ENCODE measurements around the gene PDE4B. TPM values are rescaled to one million over a fixed set of nuclear protein-coding genes. Genes with fewer than 3 reads are reported as not detected.

The PDE4B gene
- polyA plus RNA-seq, 2 of the 4 experiments (the other 2 are of a cell fraction): 20.2 to 56.8 TPM

DNA sequence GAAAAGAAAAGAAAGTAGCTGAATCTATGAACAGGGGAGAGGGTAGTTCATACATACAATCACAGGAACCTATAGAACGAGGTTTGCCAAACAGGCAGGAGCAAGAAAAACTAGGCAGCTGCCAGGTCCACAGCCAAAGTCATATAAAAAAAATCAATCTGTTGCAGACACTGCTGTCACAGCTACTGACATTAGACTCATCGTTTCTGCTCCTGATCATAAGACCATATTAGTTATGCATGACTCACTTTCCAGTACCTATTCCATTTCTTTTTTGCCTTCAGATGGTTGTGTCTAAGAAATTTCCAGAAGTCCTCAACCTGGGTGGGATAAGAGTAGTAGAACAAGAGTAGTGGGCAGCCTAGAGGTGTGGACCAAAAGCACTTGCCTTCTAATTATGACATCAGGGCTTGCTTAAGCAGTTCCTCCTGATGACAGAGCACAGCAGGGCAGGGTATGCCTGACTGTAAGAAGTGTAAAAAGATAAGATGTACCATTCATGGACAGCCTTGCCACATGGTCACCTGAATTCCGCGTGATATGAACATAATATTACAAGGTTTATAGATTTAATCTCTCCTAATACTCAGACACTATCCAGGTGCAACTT lies 418.0 kb downstream of the PDE4B start:
- no peak for FAIRE-seq
- H3K4me3 ChIP-seq: no peak overlapping the region
- peak in 1 of 2 experiments; percentile 22; a peak in 1 of 6 replicates for ATAC-seq
- 74% methylated on average over 4 of the region's 4 CpGs for WGBS (ENCODE audit: missing lambda C conversion rate)
- DNase-seq (ENCODE audit: low read depth in 1 of 2, low spot score in 1 of 2): no peak
- peak overlapping the region; percentile 24; the same call in 2 of the 3 replicates for H3K4me2 ChIP-seq
- POLR2A ChIA-PET: interaction anchor here (1.0 kb wide), 1 partner anchor 28 kb away, joined by 8 read pairs; no protein-coding TSS in a partner anchor
- H3K4me1 ChIP-seq: peaks cover 68% of the 10 kb centered on the region
- peak overlapping the region; percentile 45 to 70; a peak in 5 of 6 replicates for H3K27ac ChIP-seq
- TF ChIP-seq FOSL2 (IDR thresholded peaks at IDR 0.05) (no peak), FOSL2 (CRISPR knock-in tag; IDR thresholded peaks at IDR 0.05) (0 out of 2 replicates have a peak, but pooled peaks have one; percentile 22), PHF8 (IDR thresholded peaks at IDR 0.05; ENCODE audit: borderline replicate concordance, low read depth) (no peak)
- CTCF ChIA-PET: interaction anchor here (1.2 kb wide), 1 partner anchor 32 kb away, joined by 3 read pairs; no protein-coding TSS in a partner anchor
- no peaks in the 10 kb centered on the region for H3K9me3 ChIP-seq

DNA sequence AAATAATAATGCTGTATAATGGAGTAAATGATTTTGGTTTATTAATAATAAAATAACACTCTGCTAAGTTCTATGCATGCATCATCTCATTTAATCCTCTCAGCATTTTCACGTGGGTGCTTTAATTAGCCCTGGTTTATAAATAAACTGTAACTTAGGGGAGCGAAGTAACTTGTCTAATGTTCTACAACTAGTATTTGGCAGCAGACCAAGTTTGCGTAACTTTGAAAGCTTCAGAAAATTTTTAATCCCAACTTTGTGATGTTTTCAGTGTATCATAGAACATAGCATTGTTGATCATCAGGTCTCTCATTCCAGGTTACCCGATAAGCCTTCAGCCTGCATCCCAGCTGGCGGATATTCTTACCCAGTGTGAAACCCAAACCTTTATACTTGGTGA lies 418.8 kb downstream of the PDE4B start:
- no peak overlapping the region for H3K4me2 ChIP-seq
- peak overlapping the region in 1 of 2 experiments; percentile 52; a peak in 3 of 6 replicates for H3K27ac ChIP-seq
- ATAC-seq (no peak), FAIRE-seq (no peak), DNase-seq (ENCODE audit: low read depth in 1 of 2, low spot score in 1 of 2) (no peak)
- ChIA-PET CTCF (no interaction called here), POLR2A (no interaction called here)
- no peaks in the 10 kb centered on the region for H3K9me3 ChIP-seq
- H3K4me3 ChIP-seq: no peak overlapping the region
- peaks cover 68% of the 10 kb centered on the region for H3K4me1 ChIP-seq
- 87% methylated on average over 5 of the region's 5 CpGs for WGBS (ENCODE audit: missing lambda C conversion rate)
- TF ChIP-seq RFX5 (IDR thresholded peaks at IDR 0.05) (no peak), MYC (IDR thresholded peaks at IDR 0.05; ENCODE audit: borderline replicate concordance, low read length) (no peak), NR3C1 (IDR thresholded peaks at IDR 0.05) (no peak), KDM1A (IDR thresholded peaks at IDR 0.05; ENCODE audit: low read depth) (no peak), MAZ (IDR thresholded peaks at IDR 0.05; ENCODE audit: borderline replicate concordance, low read depth, low read length) (no peak), TFCP2L1 (CRISPR knock-in tag; IDR thresholded peaks at IDR 0.05) (no peak), KDM5A (IDR thresholded peaks at IDR 0.05) (no peak), CHD2 (IDR thresholded peaks at IDR 0.05; ENCODE audit: low read length, partially characterized antibody) (no peak), RARB (CRISPR knock-in tag; IDR thresholded peaks at IDR 0.05) (no peak), HOXB5 (CRISPR knock-in tag; IDR thresholded peaks at IDR 0.05) (no peak), TP53 (CRISPR knock-in tag; IDR thresholded peaks at IDR 0.05) (no peak), ZC3H11A (IDR thresholded peaks at IDR 0.05) (no peak), EP300 (IDR thresholded peaks at IDR 0.05) (no peak), HEYL (CRISPR knock-in tag; IDR thresholded peaks at IDR 0.05) (no peak), NFE2L2 (conservative IDR thresholded peaks at IDR 0.05; ENCODE audit: low read length) (no peak)
- TF ChIP-seq, protein P1, sequence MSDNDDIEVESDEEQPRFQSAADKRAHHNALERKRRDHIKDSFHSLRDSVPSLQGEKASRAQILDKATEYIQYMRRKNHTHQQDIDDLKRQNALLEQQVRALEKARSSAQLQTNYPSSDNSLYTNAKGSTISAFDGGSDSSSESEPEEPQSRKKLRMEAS (IDR thresholded peaks at IDR 0.05): no peak
- TF ChIP-seq, protein P2, sequence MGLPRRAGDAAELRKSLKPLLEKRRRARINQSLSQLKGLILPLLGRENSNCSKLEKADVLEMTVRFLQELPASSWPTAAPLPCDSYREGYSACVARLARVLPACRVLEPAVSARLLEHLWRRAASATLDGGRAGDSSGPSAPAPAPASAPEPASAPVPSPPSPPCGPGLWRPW (IDR thresholded peaks at IDR 0.05): no peak
- TF ChIP-seq, protein P3, sequence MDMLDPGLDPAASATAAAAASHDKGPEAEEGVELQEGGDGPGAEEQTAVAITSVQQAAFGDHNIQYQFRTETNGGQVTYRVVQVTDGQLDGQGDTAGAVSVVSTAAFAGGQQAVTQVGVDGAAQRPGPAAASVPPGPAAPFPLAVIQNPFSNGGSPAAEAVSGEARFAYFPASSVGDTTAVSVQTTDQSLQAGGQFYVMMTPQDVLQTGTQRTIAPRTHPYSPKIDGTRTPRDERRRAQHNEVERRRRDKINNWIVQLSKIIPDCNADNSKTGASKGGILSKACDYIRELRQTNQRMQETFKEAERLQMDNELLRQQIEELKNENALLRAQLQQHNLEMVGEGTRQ (IDR thresholded peaks at IDR 0.05): no peak

DNA sequence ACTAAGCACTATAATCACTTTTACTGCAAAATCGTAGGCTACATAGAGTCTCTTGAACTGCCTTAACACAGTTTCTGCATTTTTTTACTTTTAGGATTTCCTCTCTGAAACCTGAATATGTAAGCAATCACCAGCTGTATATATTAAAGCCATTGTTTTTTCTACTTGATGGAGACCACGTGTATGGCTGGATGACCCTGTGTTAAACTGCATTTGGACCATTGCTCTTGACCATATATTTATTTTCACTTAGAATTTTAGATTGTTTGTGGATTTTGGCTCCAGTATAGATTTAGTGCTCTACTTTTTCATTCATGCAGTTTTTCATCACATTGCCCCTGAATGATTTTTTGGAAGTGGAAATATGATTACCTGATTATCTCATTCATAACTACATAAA lies 420.8 kb downstream of the PDE4B start:
- H3K4me3 ChIP-seq: no peak overlapping the region
- peaks cover 64% of the 10 kb centered on the region for H3K4me1 ChIP-seq
- WGBS (ENCODE audit: missing lambda C conversion rate): 56% methylated on average over 2 of the region's 2 CpGs
- no peak overlapping the region for H3K4me2 ChIP-seq
- POLR2A ChIA-PET: no interaction called here
- H3K9me3 ChIP-seq: no peaks in the 10 kb centered on the region
- FAIRE-seq (no peak), ATAC-seq (no peak), DNase-seq (ENCODE audit: low read depth in 1 of 2, low spot score in 1 of 2) (no peak)
- CTCF ChIA-PET: no interaction called here
- H3K27ac ChIP-seq: no peak overlapping the region
- TF ChIP-seq, protein P4, sequence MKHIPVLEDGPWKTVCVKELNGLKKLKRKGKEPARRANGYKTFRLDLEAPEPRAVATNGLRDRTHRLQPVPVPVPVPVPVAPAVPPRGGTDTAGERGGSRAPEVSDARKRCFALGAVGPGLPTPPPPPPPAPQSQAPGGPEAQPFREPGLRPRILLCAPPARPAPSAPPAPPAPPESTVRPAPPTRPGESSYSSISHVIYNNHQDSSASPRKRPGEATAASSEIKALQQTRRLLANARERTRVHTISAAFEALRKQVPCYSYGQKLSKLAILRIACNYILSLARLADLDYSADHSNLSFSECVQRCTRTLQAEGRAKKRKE (CRISPR knock-in tag; IDR thresholded peaks at IDR 0.05; ENCODE audit: low read depth): no peak
- TF ChIP-seq NR3C1 (IDR thresholded peaks at IDR 0.05) (no peak), JUNB (IDR thresholded peaks at IDR 0.05) (no peak), RCOR1 (IDR thresholded peaks at IDR 0.05; ENCODE audit: low read depth, low read length) (no peak), HOXA7 (CRISPR knock-in tag; IDR thresholded peaks at IDR 0.05) (no peak), FOSL2 (IDR thresholded peaks at IDR 0.05) (no peak), FOSL2 (CRISPR knock-in tag; IDR thresholded peaks at IDR 0.05) (no peak), RAD21 (conservative IDR thresholded peaks at IDR 0.05 in 1 of 2, IDR thresholded peaks at IDR 0.05 in 1 of 2) (no peak), CHD2 (IDR thresholded peaks at IDR 0.05; ENCODE audit: low read length, partially characterized antibody) (no peak), SREBF2 (IDR thresholded peaks at IDR 0.05) (no peak), EHF (CRISPR knock-in tag; IDR thresholded peaks at IDR 0.05) (no peak)
- TF ChIP-seq, protein P2 (IDR thresholded peaks at IDR 0.05): no peak
- TF ChIP-seq, protein P5, sequence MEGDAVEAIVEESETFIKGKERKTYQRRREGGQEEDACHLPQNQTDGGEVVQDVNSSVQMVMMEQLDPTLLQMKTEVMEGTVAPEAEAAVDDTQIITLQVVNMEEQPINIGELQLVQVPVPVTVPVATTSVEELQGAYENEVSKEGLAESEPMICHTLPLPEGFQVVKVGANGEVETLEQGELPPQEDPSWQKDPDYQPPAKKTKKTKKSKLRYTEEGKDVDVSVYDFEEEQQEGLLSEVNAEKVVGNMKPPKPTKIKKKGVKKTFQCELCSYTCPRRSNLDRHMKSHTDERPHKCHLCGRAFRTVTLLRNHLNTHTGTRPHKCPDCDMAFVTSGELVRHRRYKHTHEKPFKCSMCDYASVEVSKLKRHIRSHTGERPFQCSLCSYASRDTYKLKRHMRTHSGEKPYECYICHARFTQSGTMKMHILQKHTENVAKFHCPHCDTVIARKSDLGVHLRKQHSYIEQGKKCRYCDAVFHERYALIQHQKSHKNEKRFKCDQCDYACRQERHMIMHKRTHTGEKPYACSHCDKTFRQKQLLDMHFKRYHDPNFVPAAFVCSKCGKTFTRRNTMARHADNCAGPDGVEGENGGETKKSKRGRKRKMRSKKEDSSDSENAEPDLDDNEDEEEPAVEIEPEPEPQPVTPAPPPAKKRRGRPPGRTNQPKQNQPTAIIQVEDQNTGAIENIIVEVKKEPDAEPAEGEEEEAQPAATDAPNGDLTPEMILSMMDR (IDR thresholded peaks at IDR 0.05): no peak
- TF ChIP-seq, protein P6, sequence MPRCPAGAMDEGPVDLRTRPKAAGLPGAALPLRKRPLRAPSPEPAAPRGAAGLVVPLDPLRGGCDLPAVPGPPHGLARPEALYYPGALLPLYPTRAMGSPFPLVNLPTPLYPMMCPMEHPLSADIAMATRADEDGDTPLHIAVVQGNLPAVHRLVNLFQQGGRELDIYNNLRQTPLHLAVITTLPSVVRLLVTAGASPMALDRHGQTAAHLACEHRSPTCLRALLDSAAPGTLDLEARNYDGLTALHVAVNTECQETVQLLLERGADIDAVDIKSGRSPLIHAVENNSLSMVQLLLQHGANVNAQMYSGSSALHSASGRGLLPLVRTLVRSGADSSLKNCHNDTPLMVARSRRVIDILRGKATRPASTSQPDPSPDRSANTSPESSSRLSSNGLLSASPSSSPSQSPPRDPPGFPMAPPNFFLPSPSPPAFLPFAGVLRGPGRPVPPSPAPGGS (IDR thresholded peaks at IDR 0.05): no peak

Data from A549 (cell line).